RWPE2 (cell line): ENCODE results near the gene CEP72.

Experiments
- ATAC-seq: fragments of 200-7000 bp; cut with Tn5 transposase; 3 replicates; pipeline ENCODE4 v1.9.1; 2021; ENCODE audit warnings: low read depth
- DNase-seq: peaks from one replicate; pipeline ENCODE4 v3.0.0-alpha.2; 2020; ENCODE audit warnings: low spot score
- H3K27ac ChIP-seq: fragments of 450-650 bp; 2 replicates; pipeline ENCODE4 v1.5.1; 2017; ENCODE audit warnings: mild to moderate bottlenecking; ENCODE audit not compliant: poor library complexity, severe bottlenecking
- H3K27me3 ChIP-seq: fragments of 250-450 bp; sonication (Bioruptor Pico); 2 replicates; pipeline ENCODE4 v1.5.1; 2021; ENCODE audit warnings: mild to moderate bottlenecking, moderate library complexity; ENCODE audit not compliant: insufficient read depth, poor library complexity, severe bottlenecking
- H3K36me3 ChIP-seq: fragments of 250-450 bp; sonication (Bioruptor Pico); 2 replicates; pipeline ENCODE4 v1.5.1; 2020; ENCODE audit warnings: low read depth, mild to moderate bottlenecking, moderate library complexity
- H3K4me1 ChIP-seq: fragments of 250-450 bp; sonication (Bioruptor Pico); 2 replicates; pipeline ENCODE4 v1.5.1; 2021; ENCODE audit warnings: mild to moderate bottlenecking, moderate library complexity; ENCODE audit not compliant: insufficient read depth, poor library complexity, severe bottlenecking
- H3K4me3 ChIP-seq: fragments of 250-450 bp; sonication (Bioruptor Pico); 2 replicates; pipeline ENCODE4 v1.5.1; 2021; ENCODE audit warnings: mild to moderate bottlenecking, moderate library complexity; ENCODE audit not compliant: severe bottlenecking
- H3K9me3 ChIP-seq: fragments of 250-450 bp; sonication (Bioruptor Pico); 2 replicates; pipeline ENCODE4 v1.5.1; 2021; ENCODE audit warnings: mild to moderate bottlenecking, moderate library complexity; ENCODE audit not compliant: severe bottlenecking
- TF ChIP-seq, protein P1 (sequence below): fragments of 450-650 bp; IDR thresholded peaks from one replicate; pipeline ENCODE4 v1.5.1; 2017; ENCODE audit warnings: mild to moderate bottlenecking, moderate library complexity; ENCODE audit not compliant: poor library complexity, severe bottlenecking

Gene CEP72

GRCh38 chr5:652023-652515, 39.9 kb downstream of the CEP72 start:
- Histone ChIP-seq H3K36me3 (peaks cover 50% of the 10 kb centered on the region), H3K27ac (no peak overlapping the region), H3K27me3 (no peaks in the 10 kb centered on the region), H3K9me3 (no peaks in the 10 kb centered on the region), H3K4me1 (no peaks in the 10 kb centered on the region), H3K4me3 (no peak overlapping the region)
- DNase-seq (no peak), ATAC-seq (0 out of 3 replicates have a peak, but pooled peaks have one; percentile 19)
- TF ChIP-seq, protein P1, sequence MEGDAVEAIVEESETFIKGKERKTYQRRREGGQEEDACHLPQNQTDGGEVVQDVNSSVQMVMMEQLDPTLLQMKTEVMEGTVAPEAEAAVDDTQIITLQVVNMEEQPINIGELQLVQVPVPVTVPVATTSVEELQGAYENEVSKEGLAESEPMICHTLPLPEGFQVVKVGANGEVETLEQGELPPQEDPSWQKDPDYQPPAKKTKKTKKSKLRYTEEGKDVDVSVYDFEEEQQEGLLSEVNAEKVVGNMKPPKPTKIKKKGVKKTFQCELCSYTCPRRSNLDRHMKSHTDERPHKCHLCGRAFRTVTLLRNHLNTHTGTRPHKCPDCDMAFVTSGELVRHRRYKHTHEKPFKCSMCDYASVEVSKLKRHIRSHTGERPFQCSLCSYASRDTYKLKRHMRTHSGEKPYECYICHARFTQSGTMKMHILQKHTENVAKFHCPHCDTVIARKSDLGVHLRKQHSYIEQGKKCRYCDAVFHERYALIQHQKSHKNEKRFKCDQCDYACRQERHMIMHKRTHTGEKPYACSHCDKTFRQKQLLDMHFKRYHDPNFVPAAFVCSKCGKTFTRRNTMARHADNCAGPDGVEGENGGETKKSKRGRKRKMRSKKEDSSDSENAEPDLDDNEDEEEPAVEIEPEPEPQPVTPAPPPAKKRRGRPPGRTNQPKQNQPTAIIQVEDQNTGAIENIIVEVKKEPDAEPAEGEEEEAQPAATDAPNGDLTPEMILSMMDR = no peak

DNA sequence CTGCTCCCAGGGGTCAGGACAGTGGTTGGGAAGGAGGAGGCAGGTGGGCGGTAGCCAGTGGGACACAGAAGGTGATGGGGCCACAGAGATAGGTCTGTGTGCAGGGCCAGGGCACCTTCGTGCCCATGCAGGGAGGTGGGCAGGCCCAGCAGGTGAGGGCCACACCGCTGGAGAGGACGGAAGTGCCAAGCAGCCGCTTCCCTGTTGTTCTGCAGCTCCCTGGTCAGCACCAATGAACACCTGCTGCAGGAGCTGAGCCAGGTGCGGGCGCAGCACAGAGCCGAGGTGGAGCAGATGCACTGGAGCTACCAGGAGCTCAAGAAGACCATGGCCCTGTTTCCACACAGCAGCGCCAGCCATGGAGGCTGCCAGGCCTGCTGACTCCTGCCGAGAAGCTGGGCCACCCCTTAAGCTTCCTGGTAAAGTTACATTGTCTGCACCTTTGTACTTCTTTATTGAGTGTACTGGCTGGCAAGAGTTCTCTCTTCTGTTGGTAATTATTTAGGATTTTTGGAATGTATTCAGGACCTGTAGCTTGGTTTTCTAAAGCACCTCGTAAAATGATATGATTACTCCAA, 40.7 kb downstream of the CEP72 start:
- TF ChIP-seq, protein P1 = no peak
- Histone ChIP-seq H3K27ac (no peak overlapping the region), H3K4me3 (no peak overlapping the region), H3K4me1 (no peaks in the 10 kb centered on the region), H3K9me3 (no peaks in the 10 kb centered on the region), H3K27me3 (no peaks in the 10 kb centered on the region), H3K36me3 (peaks cover 50% of the 10 kb centered on the region)
- no peak for DNase-seq
- ATAC-seq = no peak

GRCh38 chr5:654071-654778, 42.1 kb downstream of the CEP72 start:
- no peak overlapping the region for H3K27ac ChIP-seq
- H3K4me1 ChIP-seq = no peaks in the 10 kb centered on the region
- no peaks in the 10 kb centered on the region for H3K27me3 ChIP-seq
- H3K36me3 ChIP-seq = peaks cover 58% of the 10 kb centered on the region
- DNase-seq (no peak), ATAC-seq (no peak; the same call in 2 of the 3 replicates)
- TF ChIP-seq, protein P1 = no peak
- H3K4me3 ChIP-seq = no peak overlapping the region
- H3K9me3 ChIP-seq = no peaks in the 10 kb centered on the region

DNA sequence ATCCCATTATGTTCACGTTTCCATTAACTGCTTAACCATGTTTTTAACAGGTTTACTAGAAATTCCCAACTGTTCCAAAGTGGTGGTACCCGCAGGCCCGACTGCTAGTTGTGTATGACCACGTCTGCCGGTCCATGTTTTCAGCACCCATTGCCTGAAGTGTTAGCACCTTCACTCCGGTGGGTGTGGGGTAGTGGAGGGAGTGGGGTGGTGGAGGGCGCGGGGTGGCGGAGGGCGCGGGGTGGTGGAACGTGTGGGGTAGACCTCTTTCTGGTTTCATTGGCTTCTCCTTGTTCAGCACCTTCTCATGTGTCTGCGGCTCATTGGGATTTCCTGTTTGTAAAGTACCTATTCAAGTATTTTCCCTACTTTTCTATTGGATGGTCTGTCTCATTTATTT, 43.3 kb downstream of the CEP72 start:
- TF ChIP-seq, protein P1 = no peak
- Histone ChIP-seq H3K4me3 (no peak overlapping the region), H3K36me3 (peaks cover 70% of the 10 kb centered on the region), H3K9me3 (no peaks in the 10 kb centered on the region), H3K27ac (no peak overlapping the region), H3K4me1 (no peaks in the 10 kb centered on the region), H3K27me3 (no peaks in the 10 kb centered on the region)
- DNase-seq (no peak), ATAC-seq (no peak)

DNA sequence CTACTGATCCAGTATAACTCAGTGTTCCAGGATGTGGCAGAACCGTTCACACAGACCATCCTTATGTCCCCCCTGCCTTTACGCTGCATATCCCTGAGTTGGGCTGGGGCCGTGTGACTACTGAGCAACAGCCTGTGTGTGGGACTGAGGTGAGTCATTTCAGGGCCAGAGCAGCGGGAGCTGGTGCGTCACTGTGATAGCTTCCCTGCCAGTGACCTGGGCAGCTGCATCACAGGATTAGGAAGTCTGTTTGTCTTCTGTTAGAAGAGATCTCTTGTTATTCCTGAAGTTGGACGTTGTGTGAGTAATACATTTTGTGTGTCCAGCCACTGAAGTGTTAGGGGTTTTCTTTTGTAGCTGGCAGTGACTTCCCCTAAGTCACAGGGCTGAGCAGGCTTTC, 45.4 kb downstream of the CEP72 start:
- H3K4me1 ChIP-seq = no peaks in the 10 kb centered on the region
- H3K9me3 ChIP-seq = no peaks in the 10 kb centered on the region
- TF ChIP-seq, protein P1 = no peak
- H3K27me3 ChIP-seq = no peaks in the 10 kb centered on the region
- DNase-seq = no peak
- H3K4me3 ChIP-seq = no peak overlapping the region
- no peak overlapping the region for H3K27ac ChIP-seq
- ATAC-seq = 0 out of 3 replicates have a peak, but pooled peaks have one; percentile 33
- peaks cover 74% of the 10 kb centered on the region for H3K36me3 ChIP-seq
